GM10266 (cell line): ENCODE data around the gene SSR2.
"Not testable (repeated sequence)": the region's sequence is repeated elsewhere in the genome, so short reads cannot be mapped to it uniquely, and the experiment has no call there.

Source experiments
- DNase-seq: peaks from one replicate; pipeline ENCODE4 v3.0.0; 2012; ENCODE audit errors: extremely low spot score
- CTCF ChIP-seq: IDR thresholded peaks from 2 replicates; pipeline ENCODE4 v1.5.1; 2012; ENCODE audit warnings: mild to moderate bottlenecking, low read depth; ENCODE audit not compliant: control insufficient read depth, insufficient read depth; ENCODE audit errors: missing control alignments

Gene SSR2

DNA sequence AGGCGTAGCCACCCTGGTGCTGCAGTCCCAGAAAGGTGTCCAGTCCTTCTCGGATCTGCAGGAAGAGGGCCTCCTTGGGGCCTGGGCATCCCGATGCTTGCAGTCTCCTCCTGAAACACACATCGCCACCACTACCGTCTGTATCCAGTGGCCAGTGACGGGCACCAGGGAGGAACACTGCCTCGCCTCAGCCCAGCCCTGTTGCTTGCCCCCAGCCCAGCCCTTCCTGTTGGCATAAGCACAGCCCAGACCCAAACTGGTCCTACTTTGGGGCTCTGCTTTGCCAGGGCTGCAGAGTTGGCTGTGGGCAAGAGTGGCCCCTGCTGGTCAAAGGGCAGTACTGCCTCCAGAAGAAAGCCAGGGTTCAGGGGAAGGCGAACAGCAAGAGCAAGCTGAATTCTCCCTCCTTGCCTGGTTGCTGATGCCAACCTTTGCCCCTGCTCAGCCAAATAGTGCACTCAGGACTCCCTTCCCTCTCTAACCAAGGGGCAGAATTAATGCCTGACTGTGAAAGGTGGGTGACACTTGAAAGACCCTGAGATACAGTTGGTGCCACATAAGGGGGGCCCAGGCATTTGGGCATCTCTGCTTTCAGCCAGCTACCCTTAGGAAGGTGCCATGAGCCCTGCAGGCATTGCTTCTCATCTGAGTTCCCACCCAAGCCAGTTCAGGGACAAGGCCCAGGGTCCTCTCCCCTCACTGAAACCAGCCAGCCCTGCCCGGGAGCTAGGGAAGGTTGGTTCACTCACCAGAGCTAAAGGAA lies 31.3 kb downstream of the SSR2 start:
- peak; percentile 98 for TF ChIP-seq CTCF
- DNase-seq, result peak; percentile 74

DNA sequence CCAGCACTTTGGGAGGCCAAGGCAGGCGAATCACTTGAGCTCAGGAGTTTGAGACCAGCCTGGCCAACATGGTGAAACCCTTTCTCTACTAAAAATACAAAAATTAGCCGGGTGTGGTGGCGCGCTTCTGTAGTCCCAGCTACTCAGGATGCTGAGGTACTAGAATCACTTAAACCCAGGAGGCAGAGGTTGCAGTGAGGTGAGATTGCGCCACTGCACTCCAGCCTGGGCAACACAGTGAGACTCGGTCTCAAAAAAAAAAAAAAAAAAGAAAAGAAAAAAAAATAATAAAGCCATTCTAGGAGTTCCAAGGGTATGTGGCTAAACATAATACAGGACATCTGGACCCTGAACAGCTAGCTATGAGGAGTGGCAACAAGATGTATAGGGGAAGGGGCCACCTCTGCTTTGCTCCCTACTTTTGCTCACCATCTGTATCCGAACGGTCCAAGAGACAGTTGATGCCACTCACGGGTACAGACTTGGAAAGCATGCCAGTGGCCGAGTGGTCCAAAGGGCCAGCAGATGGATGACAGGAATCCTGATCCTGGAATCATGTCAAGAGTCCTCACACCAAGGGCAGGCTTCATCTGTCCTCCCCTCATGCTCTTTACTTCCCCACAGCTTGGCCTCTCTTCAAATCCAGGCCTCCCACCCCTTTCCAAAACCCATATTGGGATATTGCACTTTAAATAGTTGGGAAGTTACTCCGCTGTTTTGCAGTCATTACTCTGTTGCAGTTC lies 35.7 kb downstream of the SSR2 start:
- DNase-seq, result not testable (repeated sequence)

GRCh38 chr1:155984341-155984740 lies 36.4 kb downstream of the SSR2 start:
- no peak for TF ChIP-seq CTCF
- DNase-seq, result no peak

- peak; percentile 27 for TF ChIP-seq CTCF
- DNase-seq, result no peak
Observed at GRCh38 chr1:155983191-155984024, 37.3 kb downstream of the SSR2 start.

- no peak for DNase-seq
- no peak for TF ChIP-seq CTCF
Observed at GRCh38 chr1:155982106-155982505, 38.6 kb downstream of the SSR2 start.

- TF ChIP-seq CTCF, result no peak
- DNase-seq, result peak; percentile 65
Observed at GRCh38 chr1:155981266-155982088, 39.3 kb downstream of the SSR2 start.
